Peyer's patch (tissue), 4 donors: ENCODE results near the gene PGS1.

Experiments
- POLR2A ChIP-seq, 2 donors: fragments of 450-650 bp; IDR thresholded peaks; one replicate each; pipeline ENCODE4 v1.5.1; 2017; ENCODE audit warnings: antibody characterized with exemption in 2 of 2, mild to moderate bottlenecking in 2 of 2, moderate library complexity in 2 of 2
- TF ChIP-seq, protein P1 (sequence below), 6 experiments: fragments of 450-650 bp in 4 of 6; fragments of 200-600 bp in 2 of 6; sonication (generic) in 1 of 6; IDR thresholded peaks; one replicate each; pipeline ENCODE4 v1.5.1; 2017 to 2019; ENCODE audit warnings: antibody characterized with exemption in 6 of 6, mild to moderate bottlenecking in 3 of 6, moderate library complexity in 1 of 6

DNA sequence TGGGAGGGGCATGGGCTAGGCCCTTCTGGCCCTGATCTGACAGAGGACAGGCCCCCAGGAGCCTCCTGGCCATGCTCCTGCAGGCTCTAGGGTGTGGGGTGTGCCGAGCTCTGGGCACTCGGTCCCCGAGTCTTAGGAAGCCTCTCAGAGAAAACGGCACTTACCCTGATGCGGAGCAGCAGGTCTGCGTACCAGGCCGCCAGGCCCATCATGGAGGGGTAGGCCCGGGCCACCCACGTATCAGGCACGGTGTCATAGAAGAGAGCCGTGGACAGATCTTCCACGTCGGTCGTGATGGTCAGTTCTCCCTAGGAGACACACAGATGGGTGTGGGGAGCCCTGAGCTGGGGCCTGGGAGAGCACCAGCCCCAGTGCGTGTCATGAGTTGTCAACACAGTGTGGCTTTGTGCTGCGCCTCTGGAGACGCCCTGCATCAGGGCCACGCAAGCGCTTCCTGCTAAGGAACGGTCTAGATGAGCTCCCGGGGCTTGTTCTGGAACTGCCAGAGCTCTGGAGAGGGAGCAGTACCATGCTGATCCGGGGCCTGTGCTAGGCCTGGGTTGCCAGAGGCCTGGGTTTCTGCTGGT lies 47.9 kb downstream of the PGS1 start:
- TF ChIP-seq, protein P1, sequence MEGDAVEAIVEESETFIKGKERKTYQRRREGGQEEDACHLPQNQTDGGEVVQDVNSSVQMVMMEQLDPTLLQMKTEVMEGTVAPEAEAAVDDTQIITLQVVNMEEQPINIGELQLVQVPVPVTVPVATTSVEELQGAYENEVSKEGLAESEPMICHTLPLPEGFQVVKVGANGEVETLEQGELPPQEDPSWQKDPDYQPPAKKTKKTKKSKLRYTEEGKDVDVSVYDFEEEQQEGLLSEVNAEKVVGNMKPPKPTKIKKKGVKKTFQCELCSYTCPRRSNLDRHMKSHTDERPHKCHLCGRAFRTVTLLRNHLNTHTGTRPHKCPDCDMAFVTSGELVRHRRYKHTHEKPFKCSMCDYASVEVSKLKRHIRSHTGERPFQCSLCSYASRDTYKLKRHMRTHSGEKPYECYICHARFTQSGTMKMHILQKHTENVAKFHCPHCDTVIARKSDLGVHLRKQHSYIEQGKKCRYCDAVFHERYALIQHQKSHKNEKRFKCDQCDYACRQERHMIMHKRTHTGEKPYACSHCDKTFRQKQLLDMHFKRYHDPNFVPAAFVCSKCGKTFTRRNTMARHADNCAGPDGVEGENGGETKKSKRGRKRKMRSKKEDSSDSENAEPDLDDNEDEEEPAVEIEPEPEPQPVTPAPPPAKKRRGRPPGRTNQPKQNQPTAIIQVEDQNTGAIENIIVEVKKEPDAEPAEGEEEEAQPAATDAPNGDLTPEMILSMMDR (IDR thresholded peaks at IDR 0.05): no peak
- TF ChIP-seq POLR2A (IDR thresholded peaks at IDR 0.05): no peak
